C4-2B (cell line): ENCODE measurements around the gene TIMP4.

ENCODE experiments used
- H3K27ac ChIP-seq: fragments of 450-650 bp; 2 replicates; pipeline ENCODE4 v1.5.1; 2017
- CTCF ChIP-seq: fragments of 450-650 bp; conservative IDR thresholded peaks from 2 replicates; pipeline ENCODE4 v1.5.1; 2017; ENCODE audit warnings: mild to moderate bottlenecking
- ZFX ChIP-seq: fragments of 450-650 bp; IDR thresholded peaks from 2 replicates; pipeline ENCODE4 v1.6.1; 2017

The TIMP4 gene

GRCh38 chr3:12175844-12176453 is 17.2 kb upstream of the TIMP4 start:
- TF ChIP-seq ZFX = no peak
- peak; percentile 86 for TF ChIP-seq CTCF
- H3K27ac ChIP-seq = no peak overlapping the region

GRCh38 chr3:12175137-12175593 is 16.5 kb upstream of the TIMP4 start:
- H3K27ac ChIP-seq = no peak overlapping the region
- TF ChIP-seq CTCF = no peak
- TF ChIP-seq ZFX = no peak

GRCh38 chr3:12170207-12170606 is 11.5 kb upstream of the TIMP4 start:
- TF ChIP-seq CTCF = no peak
- TF ChIP-seq ZFX = no peak
- H3K27ac ChIP-seq = no peak overlapping the region

GRCh38 chr3:12165909-12166308 is 7.2 kb upstream of the TIMP4 start:
- no peak overlapping the region for H3K27ac ChIP-seq
- TF ChIP-seq CTCF (no peak), ZFX (no peak)

- no peak overlapping the region for H3K27ac ChIP-seq
- TF ChIP-seq CTCF (no peak), ZFX (no peak)
These were observed 502 bp upstream of the TIMP4 start for GRCh38 chr3:12159227-12159601.

GRCh38 chr3:12157026-12157425 is 1.7 kb downstream of the TIMP4 start:
- TF ChIP-seq CTCF (no peak), ZFX (no peak)
- no peak overlapping the region for H3K27ac ChIP-seq

GRCh38 chr3:12155828-12156227 is 2.9 kb downstream of the TIMP4 start:
- no peak overlapping the region for H3K27ac ChIP-seq
- TF ChIP-seq CTCF = no peak
- TF ChIP-seq ZFX = no peak
